C4-2B (cell line): ENCODE measurements around the gene C12orf60.

ENCODE experiments used
- CTCF ChIP-seq: fragments of 450-650 bp; conservative IDR thresholded peaks from 2 replicates; pipeline ENCODE4 v1.5.1; 2017; ENCODE audit warnings: mild to moderate bottlenecking
- ZFX ChIP-seq: fragments of 450-650 bp; IDR thresholded peaks from 2 replicates; pipeline ENCODE4 v1.6.1; 2017

GRCh38 chr12:14782756-14783155, 20.7 kb upstream of the C12orf60 start:
- TF ChIP-seq CTCF (no peak), ZFX (no peak)
